Measurements from ENCODE around the gene CUEDC1.

DNA sequence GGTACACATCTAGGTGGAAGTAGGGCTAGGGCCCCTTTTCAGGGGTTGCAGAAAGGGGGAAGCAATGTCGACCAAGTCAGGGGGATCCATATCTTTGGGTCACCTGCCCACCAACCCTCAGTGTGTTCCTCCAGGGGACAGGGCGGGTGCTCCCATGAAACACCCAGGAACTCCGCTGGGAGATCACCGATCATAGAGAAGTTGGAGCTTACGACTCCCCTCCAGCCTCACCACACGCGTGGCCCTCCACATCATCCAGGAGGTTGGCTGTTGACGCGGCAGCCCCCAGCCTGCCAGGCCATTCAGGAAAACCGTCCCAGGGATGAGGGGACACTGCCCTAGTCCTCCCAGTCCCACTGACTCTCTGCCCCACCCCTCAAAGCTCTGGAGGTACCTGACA is 88.1 kb downstream of the CUEDC1 start:
- no peak for TF ChIP-seq TEAD2 (tag; IDR thresholded peaks at IDR 0.05)
- no peak for TF ChIP-seq ATF7 (IDR thresholded peaks at IDR 0.05)
- no peak for TF ChIP-seq ZNF274 (IDR thresholded peaks at IDR 0.05; ENCODE audit: borderline replicate concordance, low read depth, low read length)
- TF ChIP-seq PREB (CRISPR knock-in tag; IDR thresholded peaks at IDR 0.05), result no peak
- TF ChIP-seq, protein P1, sequence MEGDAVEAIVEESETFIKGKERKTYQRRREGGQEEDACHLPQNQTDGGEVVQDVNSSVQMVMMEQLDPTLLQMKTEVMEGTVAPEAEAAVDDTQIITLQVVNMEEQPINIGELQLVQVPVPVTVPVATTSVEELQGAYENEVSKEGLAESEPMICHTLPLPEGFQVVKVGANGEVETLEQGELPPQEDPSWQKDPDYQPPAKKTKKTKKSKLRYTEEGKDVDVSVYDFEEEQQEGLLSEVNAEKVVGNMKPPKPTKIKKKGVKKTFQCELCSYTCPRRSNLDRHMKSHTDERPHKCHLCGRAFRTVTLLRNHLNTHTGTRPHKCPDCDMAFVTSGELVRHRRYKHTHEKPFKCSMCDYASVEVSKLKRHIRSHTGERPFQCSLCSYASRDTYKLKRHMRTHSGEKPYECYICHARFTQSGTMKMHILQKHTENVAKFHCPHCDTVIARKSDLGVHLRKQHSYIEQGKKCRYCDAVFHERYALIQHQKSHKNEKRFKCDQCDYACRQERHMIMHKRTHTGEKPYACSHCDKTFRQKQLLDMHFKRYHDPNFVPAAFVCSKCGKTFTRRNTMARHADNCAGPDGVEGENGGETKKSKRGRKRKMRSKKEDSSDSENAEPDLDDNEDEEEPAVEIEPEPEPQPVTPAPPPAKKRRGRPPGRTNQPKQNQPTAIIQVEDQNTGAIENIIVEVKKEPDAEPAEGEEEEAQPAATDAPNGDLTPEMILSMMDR (IDR thresholded peaks at IDR 0.05 in 2 of 3, conservative IDR thresholded peaks at IDR 0.05 in 1 of 3; ENCODE audit: insufficient read depth in 2 of 3, low read depth in 1 of 3, low read length in 3 of 3), result no peak
- no peak for TF ChIP-seq CHD1 (IDR thresholded peaks at IDR 0.05; ENCODE audit: low read length)
- TF ChIP-seq POLR2A (conservative IDR thresholded peaks at IDR 0.05), result no peak
- no peak for TF ChIP-seq EP300 (IDR thresholded peaks at IDR 0.05; ENCODE audit: low read length)
- TF ChIP-seq NRF1 (conservative IDR thresholded peaks at IDR 0.05 in 1 of 2, IDR thresholded peaks at IDR 0.05 in 1 of 2), result no peak
- no peak for TF ChIP-seq HMG20A (CRISPR knock-in tag; conservative IDR thresholded peaks at IDR 0.05)
